ENCODE measurements around the gene BICDL1. TPM values are rescaled to one million over a fixed set of nuclear protein-coding genes. Genes with fewer than 3 reads are reported as not detected.

BICDL1 gene
- total RNA-seq, 1 donor: not detected

DNA sequence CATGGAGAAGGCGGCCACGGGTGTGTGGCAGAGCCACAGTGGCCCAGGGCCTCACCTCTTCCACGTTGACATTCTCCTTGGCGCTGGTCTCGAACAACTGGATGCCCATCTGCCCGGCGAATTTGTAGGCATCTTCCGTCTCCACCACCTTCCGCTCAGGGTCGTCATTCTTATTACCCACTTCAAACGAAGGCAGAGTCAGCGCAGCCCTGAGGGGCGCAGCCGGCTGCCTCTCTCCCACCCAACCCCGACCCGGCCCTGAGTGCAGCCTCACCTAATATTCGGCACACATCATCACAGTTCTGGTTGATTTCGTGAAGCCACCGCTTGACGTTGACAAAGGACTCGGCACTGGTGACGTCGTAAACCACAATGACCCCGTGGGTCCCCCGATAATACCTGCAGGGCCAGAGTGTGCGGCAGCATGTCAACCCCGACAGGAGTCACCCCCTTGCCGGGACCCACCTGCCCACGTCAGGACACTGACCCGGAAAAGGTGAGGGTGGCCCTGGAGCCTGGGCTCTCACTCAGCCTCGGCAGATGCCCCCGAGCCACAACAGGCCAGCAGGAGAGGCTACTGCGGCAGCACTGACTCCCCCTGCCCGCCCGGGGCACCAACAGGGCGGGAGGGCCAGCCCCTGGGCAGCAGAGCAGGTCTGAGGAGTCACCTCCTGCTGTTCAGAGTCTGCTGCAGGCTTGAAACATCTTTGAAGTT is 109.9 kb downstream of the BICDL1 start:
- no peak overlapping the region for H3K4me3 ChIP-seq (ENCODE audit: low read depth, low read length)
- TF ChIP-seq, protein P1, sequence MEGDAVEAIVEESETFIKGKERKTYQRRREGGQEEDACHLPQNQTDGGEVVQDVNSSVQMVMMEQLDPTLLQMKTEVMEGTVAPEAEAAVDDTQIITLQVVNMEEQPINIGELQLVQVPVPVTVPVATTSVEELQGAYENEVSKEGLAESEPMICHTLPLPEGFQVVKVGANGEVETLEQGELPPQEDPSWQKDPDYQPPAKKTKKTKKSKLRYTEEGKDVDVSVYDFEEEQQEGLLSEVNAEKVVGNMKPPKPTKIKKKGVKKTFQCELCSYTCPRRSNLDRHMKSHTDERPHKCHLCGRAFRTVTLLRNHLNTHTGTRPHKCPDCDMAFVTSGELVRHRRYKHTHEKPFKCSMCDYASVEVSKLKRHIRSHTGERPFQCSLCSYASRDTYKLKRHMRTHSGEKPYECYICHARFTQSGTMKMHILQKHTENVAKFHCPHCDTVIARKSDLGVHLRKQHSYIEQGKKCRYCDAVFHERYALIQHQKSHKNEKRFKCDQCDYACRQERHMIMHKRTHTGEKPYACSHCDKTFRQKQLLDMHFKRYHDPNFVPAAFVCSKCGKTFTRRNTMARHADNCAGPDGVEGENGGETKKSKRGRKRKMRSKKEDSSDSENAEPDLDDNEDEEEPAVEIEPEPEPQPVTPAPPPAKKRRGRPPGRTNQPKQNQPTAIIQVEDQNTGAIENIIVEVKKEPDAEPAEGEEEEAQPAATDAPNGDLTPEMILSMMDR (IDR thresholded peaks at IDR 0.05; ENCODE audit: insufficient read depth, low read length): no peak
- no peak for DNase-seq (ENCODE audit: low read depth)

DNA sequence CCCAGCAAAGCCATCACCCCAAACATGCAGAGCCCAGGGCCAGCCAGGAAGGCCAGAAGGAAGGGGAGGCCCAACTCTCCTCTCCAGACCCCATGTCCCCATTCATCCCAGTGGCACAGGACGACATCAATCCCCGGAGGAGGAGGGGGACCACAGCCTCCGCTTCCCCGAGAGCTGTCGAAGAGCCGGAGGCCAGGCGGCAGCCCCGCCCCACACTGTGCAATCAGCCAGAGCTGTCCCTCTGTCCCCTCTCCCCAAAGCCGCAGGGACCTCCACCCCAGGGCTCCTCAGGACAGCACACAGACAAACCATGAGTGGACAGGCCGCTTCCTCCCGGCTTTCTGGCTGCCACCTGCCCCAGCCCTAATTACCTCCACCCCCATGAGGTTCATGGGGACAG is 110.7 kb downstream of the BICDL1 start:
- no peak overlapping the region for H3K4me3 ChIP-seq (ENCODE audit: low read depth, low read length)
- no peak for DNase-seq (ENCODE audit: low read depth)
- TF ChIP-seq, protein P1 (IDR thresholded peaks at IDR 0.05; ENCODE audit: insufficient read depth, low read length): no peak

DNA sequence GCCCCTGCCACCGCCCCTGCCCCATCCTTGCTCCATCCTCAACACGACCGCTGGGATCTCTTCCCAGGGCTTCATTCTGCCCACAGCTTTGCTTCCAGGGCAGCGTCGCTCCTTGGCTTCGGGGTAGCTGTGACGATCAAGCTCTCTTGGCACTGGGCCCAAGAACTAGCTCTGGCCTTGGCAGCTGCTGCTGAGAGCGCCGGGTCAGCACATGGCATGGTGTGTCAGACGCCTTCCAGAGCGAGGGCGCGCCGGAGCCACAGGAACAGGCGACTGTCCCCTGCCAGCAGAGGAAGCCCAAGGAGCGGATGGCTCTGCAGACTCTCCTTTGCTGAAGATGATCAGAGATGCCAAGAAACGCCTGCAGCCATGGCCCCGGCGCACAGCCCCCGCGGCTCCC is 111.6 kb downstream of the BICDL1 start:
- no peak overlapping the region for H3K4me3 ChIP-seq (ENCODE audit: low read depth, low read length)
- DNase-seq (ENCODE audit: low read depth): peak; percentile 76
- TF ChIP-seq, protein P1 (IDR thresholded peaks at IDR 0.05; ENCODE audit: insufficient read depth, low read length): no peak

DNA sequence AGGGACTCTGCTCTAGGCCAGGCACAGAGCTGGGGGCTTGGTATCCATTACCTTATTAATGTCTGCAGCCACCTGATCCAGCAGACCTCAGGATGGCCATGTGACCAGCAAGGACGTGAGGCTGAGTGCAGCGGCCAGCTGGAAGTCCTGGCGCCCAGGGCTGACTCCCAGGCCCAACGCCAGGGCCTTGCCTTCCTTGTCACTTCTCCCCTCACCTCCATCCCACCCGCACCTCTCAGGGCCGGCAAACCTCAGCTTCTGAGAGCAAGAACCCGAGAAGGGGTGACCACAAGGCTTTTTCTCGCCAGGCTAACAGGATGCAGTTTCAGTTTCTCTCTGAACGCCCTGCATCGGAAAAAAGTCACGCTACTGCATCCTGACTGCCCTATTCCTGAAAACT is 112.1 kb downstream of the BICDL1 start:
- DNase-seq (ENCODE audit: low read depth): peak; percentile 25
- peak overlapping the region; percentile 17 for H3K4me3 ChIP-seq (ENCODE audit: low read depth, low read length)
- TF ChIP-seq, protein P1 (IDR thresholded peaks at IDR 0.05; ENCODE audit: insufficient read depth, low read length): no peak

DNA sequence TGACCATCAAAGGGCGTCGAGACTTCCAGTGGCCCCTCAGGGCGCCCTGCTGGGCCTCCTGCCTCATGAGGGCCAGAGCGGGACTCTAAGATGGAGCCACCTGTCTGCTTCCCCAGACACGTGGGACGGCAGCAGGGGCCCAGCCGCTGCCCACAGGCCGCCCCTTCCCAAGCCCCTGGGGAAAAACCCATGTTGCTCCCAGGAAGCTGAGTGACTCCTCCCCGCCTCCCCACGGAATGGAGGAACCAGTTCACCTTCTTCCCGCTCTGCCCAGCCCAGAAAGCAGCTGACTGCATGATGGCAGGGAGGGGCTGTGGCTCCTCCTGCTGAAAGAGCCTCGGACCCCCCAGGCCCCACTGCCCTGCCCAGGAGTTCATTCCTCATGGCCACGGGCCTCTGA is 112.6 kb downstream of the BICDL1 start:
- TF ChIP-seq, protein P1 (IDR thresholded peaks at IDR 0.05; ENCODE audit: insufficient read depth, low read length): no peak
- H3K4me3 ChIP-seq (ENCODE audit: low read depth, low read length): no peak overlapping the region

DNA sequence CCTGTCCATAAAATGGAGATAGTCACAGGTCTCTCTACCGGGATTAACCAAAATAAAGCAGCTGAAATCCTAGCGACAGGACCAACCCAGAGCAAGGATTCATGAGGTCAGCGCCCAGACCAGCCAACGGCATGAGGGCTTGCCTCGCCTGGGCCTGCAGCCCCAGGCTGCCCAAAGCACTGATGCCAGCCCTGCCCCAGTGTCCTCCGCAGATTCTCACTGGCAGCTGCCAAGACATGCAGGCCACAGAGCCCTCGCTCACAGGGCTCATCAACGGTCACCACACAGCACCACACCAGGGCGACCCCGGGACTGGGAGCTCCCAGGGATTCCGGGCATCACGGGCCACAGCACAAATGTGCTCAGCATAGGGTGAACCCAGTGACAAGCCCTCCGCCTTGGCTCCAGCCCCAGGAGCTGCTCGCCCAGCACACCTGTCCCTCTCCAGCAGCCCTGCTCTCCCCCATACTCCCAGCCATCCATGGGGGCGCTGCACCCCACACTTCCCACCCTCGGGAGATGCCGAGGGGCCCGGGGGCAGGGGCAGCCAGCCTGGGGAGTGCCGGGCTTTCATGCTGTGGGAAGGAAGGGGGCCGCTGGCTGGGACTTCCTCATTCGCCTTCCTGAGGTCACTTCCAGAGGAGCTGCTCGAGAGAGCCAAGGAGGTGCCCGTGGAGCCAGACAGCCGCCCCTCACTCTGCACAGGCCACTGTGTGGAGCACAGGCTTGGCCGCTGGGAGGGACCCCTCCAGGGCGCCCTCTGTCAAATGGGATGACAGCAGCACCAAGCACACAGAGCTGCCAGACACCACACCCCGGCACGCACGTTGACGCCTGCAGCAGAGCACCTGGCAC is 113.4 kb downstream of the BICDL1 start:
- no peak for DNase-seq (ENCODE audit: low read depth)

More for the DNA sequence above, 112.6 kb downstream of the BICDL1 start:
- no peak for DNase-seq (ENCODE audit: low read depth)

More for the DNA sequence above, 113.4 kb downstream of the BICDL1 start:
- H3K4me3 ChIP-seq (ENCODE audit: low read depth, low read length): no peak overlapping the region
- TF ChIP-seq, protein P1 (IDR thresholded peaks at IDR 0.05; ENCODE audit: insufficient read depth, low read length): no peak
